GM21786 (cell line): Measurements from ENCODE around the gene TTC12.

Experiments
- ATAC-seq: cut with Tn5 transposase; IDR thresholded peaks from one replicate; pipeline ENCODE4 v1.9.1; 2021; ENCODE audit not compliant: unreplicated experiment

TTC12 gene

DNA sequence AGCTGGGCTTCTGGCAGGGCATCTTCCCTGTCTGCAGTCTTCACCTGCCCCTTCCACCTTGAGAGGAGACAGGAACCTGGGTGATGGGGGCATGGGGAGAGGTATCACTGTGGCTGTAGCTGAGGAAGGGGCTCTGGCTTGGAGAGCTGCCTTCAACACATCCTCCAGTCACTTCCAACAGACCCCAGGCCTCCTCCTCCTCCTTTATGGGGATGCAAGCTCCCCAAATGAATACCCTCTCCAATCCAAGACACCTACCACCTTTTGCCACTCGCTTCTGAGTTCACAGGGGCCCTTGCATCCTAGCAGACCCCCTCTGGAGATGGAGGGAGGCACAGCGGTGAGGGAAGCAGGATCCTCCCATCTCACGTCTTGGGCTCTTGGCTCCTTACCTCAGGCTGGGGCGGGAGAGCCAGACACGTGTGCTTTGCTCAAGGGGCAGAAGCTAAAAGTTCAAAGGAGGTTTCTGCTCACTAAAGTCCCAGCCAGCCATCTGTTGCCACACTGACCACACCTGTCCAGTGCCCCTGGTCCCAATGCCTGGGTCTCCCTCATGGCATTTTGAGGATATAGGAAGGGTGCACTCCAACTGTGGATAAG, 86.3 kb downstream of the TTC12 start:
- no peak for ATAC-seq

DNA sequence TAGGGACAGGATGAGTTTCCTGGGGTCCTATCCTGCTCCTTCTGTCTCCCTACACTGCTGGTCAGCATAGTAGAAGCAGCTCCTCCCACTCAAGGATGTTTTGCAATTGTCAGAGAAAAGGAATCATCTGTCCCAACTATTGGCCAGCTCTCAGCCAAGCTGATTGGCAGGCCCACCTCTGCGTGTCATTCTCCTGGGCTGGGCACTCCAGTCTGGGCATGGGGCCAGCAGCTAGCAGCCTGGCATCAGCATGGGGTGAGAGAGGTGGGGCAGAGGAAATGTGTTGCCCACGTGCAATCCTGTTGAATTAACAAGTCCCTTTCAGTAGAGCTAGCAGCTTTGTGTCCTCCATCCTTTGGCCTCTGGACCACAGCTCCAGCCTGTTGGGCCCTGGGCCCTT, 87.3 kb downstream of the TTC12 start:
- no peak for ATAC-seq

DNA sequence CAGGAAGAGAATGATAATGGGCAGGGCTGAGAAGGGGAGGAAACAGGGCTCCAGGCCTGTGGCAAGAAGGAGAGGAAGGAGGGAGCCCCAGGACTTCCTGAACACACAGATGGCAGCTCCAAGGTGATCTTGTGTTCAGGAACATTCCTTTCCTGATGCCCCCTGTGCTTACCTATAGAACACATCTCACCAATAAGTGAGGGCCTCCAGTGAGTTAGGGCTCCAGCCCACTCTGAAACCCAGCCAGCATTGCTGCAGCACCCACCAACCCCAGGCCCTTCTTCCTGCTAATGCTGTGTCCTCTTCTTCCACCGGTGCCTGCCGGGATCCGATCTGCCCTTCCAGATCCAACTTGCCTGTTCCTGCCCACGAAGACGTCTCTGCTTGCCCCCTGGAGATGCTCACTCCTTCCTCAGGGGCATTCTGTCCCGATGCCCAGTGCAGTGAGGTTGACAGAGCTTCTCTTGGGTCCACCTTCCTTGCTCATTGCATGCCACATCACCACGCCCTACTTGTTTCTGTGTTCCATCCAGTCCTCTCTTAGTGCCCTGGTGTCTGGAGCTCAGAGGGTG, 90.6 kb downstream of the TTC12 start:
- no peak for ATAC-seq

DNA sequence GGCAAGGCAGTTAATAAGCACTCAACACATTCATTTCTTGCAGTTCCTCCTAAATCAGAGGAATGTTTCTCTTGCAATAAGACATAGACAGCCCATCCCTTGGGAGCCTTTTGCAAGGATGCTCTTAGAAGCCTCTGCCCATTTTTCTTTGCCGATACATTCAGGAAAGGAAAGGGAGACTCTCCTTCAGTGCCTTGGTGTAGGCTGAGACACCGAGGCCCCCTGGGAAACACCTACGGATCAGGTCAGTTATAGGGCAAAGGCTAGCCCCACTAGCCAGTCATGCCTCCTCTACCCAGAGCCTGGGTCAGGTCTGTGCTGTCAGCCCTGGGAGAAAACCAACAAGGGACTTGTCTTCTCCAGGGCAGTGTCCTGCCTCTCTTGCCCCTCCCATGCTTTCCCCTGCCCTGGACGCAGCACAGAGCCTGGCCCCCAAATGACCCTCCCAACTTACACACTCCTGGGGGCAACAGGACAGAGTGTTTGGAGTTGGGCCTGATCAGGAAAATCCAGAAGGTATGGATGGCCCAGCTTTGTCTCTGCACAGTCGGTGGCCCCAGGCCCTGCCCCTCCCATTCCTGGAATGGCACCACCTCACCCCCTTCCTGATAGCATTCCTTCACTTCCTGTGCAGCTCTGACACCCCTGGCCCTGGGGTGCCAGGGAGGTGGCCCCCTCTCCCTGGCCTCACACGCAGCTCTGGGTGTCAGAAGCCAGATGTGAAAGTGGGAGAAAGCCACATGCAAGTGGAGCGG, 91.5 kb downstream of the TTC12 start:
- no peak for ATAC-seq

DNA sequence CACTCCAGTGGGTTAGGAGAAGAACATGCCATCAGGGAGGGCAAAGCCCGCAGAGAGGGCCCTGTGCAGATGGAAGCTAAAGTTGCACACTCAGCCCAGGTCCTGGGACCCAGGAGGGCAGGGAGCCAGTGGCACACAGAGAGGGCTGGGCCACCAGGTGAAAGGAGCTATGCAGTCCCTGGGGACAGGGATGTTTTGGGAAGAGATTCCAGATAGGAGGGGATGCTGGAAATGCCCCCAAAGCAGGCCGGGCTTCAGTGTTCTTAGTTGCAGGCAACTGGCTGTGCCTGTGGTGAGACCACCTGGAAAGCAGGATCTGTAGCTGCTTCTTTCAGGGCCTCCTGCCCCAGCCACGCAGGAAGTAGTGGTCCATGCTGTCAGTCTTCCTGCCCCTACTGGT, 92.8 kb downstream of the TTC12 start:
- ATAC-seq, result no peak

DNA sequence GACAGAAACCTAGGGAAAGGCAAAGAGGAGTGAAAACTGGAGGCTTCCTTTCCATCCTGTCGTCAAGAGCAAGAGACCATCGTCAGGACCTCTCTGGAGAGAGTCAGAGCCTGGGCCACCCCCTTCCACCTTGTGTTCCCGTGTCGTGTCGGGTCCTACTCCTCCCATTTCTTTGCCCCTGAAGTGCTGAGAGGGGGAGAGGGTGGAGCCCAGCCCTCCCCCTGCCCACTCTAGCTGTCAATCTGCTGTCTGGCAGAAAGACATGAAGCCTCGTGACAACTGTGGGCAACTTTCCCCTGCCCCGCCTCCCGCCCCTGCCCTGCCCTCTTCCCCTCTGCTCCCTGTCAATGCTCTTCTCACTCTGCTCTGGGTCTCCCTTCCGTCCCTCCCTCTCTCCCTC, 93.8 kb downstream of the TTC12 start:
- no peak for ATAC-seq

DNA sequence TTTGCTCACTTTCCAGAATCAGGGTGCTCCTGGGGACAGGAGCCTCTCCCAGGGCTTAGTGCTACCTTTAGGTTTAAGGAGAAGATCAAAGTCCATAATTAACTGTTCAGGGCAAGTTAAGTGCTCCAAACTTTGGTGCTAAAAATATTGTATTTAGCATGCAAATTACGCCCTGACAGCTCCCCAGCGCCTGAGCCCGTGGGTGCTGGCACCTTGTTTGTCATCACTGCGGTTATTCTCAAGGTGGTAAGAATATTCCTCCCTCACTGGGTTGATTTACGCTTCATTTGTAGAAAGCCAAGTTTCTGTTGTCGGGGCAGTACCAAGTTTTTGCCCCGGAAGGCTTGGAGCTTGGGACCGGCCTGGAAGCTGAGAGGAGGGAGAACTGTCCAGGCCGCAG, 94.5 kb downstream of the TTC12 start:
- no peak for ATAC-seq

DNA sequence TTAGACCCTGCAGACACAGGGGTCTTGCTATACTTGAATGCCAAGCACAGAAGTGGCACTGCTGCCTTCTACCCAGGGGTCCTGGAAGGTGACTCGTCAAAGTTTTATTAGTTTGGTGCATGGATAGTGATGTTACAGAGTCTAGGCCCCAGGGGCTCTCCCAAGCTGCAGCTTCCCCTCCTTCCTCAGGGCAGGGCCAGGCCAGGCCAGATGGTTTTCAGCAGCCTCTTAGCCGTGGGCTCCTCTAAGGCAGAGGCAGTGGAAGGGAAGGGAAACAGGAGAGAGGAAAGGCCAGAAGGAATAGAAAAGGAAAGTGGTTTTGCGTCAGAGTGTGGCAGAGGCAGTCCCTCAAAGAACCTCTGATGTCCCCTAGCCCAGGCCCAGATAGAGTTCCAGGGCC, 95.1 kb downstream of the TTC12 start:
- no peak for ATAC-seq

DNA sequence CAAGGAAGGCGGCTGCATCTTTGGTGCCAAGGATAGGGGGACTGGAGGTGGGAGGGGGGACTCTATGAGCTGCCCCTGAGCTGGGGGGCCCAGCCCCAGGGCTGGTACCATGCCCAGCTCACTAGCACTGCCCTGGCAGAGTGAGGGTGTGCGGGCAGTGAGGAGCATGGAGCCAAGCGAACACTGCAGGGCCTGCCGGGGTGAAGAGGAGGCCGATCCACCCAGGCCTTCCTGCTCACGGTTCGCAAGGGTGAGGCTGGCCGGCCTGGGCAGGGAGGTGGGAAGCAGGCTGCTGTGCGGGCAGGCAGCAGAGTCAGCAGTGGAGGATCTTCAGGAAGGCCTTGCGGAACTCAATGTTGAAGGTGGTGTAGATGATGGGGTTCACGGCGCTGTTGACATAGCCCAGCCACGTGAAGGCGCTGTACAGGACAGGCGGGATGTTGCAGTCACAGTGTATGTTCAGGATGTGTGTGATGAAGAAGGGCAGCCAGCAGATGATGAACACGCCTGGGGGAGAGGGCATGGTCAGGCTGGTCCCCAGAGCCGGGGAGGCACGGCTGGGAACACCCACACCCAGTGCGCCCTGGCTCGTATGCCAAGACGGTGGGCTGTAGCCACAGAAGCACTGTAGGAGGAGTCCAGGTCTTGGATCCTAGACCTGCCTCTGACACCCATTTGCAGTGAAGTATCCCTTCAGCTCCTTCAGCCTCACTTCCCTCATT, 96.2 kb downstream of the TTC12 start:
- ATAC-seq, result no peak

DNA sequence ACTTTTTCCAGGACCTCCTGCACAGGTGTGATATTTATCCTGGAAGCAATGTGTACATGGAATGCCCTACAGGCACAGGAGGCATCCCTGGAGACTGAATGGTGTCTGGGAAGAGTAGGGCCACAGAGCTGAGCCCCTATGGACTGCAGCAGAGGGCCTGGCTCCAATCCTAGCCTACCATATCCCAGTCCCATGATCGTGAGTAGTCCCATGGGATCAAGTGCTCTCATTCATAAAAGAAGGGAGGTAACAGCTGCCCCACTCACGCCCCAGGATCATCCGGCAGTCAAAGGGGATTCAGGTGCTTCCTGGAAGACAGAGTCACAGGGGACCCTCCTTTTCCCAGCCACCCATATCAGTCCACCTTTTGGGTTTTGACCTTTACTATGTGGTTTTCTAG, 97.2 kb downstream of the TTC12 start:
- ATAC-seq, result no peak

DNA sequence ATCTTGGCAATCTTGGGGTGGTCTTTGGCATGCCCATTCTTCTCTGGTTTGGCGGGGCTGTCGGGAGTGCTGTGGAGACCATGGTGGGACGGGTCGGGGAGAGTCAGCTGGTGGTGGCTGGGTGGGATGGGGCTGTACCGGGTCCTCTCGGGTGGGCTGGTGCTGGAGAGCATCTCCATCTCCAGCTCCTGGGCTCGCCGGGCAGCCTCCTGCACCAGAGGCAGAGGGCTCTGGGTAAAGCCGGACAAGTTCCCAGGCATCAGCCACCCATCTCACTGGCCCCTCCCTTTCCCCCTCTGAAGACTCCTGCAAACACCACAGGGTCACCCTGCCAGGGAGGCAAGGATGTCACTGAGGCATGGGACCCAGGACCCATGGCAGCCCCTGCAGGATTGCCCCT, 98.3 kb downstream of the TTC12 start:
- ATAC-seq, result no peak

DNA sequence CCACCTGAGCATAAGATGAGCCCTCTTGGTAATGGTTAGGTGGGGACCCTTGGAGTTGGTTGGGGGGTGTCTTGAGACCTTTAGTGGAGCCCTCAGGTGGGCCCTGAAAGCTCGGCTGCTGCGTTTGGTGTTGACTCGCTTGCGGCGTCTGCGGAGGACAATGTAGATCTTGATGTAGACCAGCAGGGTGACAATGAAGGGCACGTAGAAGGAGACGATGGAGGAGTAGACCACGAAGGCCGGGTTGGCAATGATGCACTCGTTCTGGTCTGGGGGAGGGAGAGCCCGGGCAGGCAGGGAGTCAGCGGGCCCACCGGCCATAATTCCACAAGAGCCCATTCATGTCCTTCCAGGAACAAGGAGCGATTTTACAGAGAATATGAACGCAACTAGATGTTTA, 101.0 kb downstream of the TTC12 start:
- no peak for ATAC-seq
